HCT116 (cell line): ENCODE measurements around the gene TRIM14.

Experiments used
- MAX ChIP-seq: IDR thresholded peaks from 2 replicates; pipeline ENCODE4 v1.6.1; 2012
- POLR2AphosphoS5 ChIP-seq: IDR thresholded peaks from 2 replicates; pipeline ENCODE4 v1.6.1; 2011; ENCODE audit warnings: mild to moderate bottlenecking, low read depth, low read length, moderate library complexity
- SRF ChIP-seq: IDR thresholded peaks from 2 replicates; pipeline ENCODE4 v1.6.1; 2012; ENCODE audit warnings: low read depth
- ZFX ChIP-seq: fragments of 450-650 bp; IDR thresholded peaks from 2 replicates; pipeline ENCODE4 v1.6.1; 2017
- ZNF274 ChIP-seq: fragments of 200-500 bp; sonication (Bioruptor generic); IDR thresholded peaks from 2 replicates; pipeline ENCODE4 v1.6.1; 2014; ENCODE audit warnings: mild to moderate bottlenecking, low read depth, low read length, inconsistent platforms
- TF ChIP-seq, protein P1 (sequence below), 3 experiments: fragments of 200-600 bp in 1 of 3; sonication (generic) in 1 of 3; IDR thresholded peaks in 2 of 3; conservative IDR thresholded peaks in 1 of 3; 2 replicates each; pipeline ENCODE4 v1.5.1; 2012 to 2017; ENCODE audit warnings: low read depth in 2 of 3, low read length in 2 of 3, antibody characterized with exemption in 1 of 3, borderline replicate concordance in 1 of 3, control low read depth in 1 of 3, mild to moderate bottlenecking in 1 of 3, mixed read lengths in 1 of 3, mixed run types in 1 of 3, moderate library complexity in 1 of 3; ENCODE audit not compliant: insufficient read depth in 1 of 3

DNA sequence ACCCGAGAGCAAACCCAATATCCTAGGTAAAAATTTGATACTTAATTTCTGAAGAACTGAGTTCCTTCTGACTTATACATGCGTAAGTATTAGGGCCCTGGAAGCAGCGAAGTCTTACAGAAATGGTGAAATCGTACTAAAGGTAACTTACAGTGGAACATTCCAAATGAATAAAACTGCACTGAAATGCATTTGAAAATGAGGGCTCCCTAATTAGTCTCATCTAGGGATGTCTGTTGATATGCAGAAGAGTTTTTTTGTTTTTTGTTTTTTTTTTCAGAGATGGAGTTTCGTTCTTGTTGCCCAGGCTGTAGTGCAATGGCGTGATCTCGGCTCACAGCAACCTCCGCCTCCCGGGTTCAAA lies 72.9 kb downstream of the TRIM14 start:
- TF ChIP-seq, protein P1, sequence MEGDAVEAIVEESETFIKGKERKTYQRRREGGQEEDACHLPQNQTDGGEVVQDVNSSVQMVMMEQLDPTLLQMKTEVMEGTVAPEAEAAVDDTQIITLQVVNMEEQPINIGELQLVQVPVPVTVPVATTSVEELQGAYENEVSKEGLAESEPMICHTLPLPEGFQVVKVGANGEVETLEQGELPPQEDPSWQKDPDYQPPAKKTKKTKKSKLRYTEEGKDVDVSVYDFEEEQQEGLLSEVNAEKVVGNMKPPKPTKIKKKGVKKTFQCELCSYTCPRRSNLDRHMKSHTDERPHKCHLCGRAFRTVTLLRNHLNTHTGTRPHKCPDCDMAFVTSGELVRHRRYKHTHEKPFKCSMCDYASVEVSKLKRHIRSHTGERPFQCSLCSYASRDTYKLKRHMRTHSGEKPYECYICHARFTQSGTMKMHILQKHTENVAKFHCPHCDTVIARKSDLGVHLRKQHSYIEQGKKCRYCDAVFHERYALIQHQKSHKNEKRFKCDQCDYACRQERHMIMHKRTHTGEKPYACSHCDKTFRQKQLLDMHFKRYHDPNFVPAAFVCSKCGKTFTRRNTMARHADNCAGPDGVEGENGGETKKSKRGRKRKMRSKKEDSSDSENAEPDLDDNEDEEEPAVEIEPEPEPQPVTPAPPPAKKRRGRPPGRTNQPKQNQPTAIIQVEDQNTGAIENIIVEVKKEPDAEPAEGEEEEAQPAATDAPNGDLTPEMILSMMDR (IDR thresholded peaks at IDR 0.05 in 2 of 3, conservative IDR thresholded peaks at IDR 0.05 in 1 of 3; ENCODE audit: borderline replicate concordance in 1 of 3, insufficient read depth in 1 of 3, low read depth in 2 of 3, low read length in 2 of 3): no peak
- TF ChIP-seq SRF (no peak), ZFX (no peak), MAX (no peak), ZNF274 (no peak), POLR2AphosphoS5 (no peak)
